GM19397 (cell line): ENCODE measurements around the gene KLK8.

ENCODE experiments used
- ATAC-seq: cut with Tn5 transposase; IDR thresholded peaks from one replicate; pipeline ENCODE4 v1.9.1; 2021; ENCODE audit warnings: mild to moderate bottlenecking, moderate library complexity; ENCODE audit not compliant: unreplicated experiment

The KLK8 gene

GRCh38 chr19:50957587-50957986 lies 43.8 kb downstream of the KLK8 start:
- no peak for ATAC-seq

- ATAC-seq = no peak
Observed at GRCh38 chr19:50952910-50953309, 48.5 kb downstream of the KLK8 start, which contains the start of gene KLK5. KLK5 (minus strand) TSS chr19:50953038; CDS start chr19:50952657, 381 bp downstream.

- ATAC-seq = no peak
Observed at GRCh38 chr19:50949861-50950260, 51.5 kb downstream of the KLK8 start.

GRCh38 chr19:50947123-50947522 lies 54.3 kb downstream of the KLK8 start:
- ATAC-seq = no peak
